GM19099 (cell line): ENCODE data around the gene RBFOX1.

Experiments used
- POLR2A ChIP-seq: IDR thresholded peaks from 3 replicates; pipeline ENCODE4 v1.6.1; 2011; ENCODE audit warnings: low read depth; ENCODE audit not compliant: insufficient read length; ENCODE audit errors: extremely low read depth

RBFOX1 gene

GRCh38 chr16:7332611-7333010, at the start of gene RBFOX1:
Gene RBFOX1 (plus strand): TSS chr16:7332845.
- TF ChIP-seq POLR2A, result no peak

- no peak for TF ChIP-seq POLR2A
Measured at GRCh38 chr16:7284780-7285179, 47.9 kb upstream of the RBFOX1 start.

GRCh38 chr16:7285520-7285919, 47.1 kb upstream of the RBFOX1 start:
- no peak for TF ChIP-seq POLR2A

- no peak for TF ChIP-seq POLR2A
Measured at GRCh38 chr16:7289299-7289698, 43.3 kb upstream of the RBFOX1 start.

- no peak for TF ChIP-seq POLR2A
Measured at GRCh38 chr16:7290682-7291081, 42.0 kb upstream of the RBFOX1 start.

GRCh38 chr16:7294020-7294419, 38.6 kb upstream of the RBFOX1 start:
- TF ChIP-seq POLR2A, result no peak

- TF ChIP-seq POLR2A, result no peak
Measured at GRCh38 chr16:7303052-7303610, 29.5 kb upstream of the RBFOX1 start.

- no peak for TF ChIP-seq POLR2A
Measured at GRCh38 chr16:7303660-7304200, 28.9 kb upstream of the RBFOX1 start.

- TF ChIP-seq POLR2A, result no peak
Measured at GRCh38 chr16:7304279-7304678, 28.4 kb upstream of the RBFOX1 start.

GRCh38 chr16:7304958-7305357, 27.7 kb upstream of the RBFOX1 start:
- no peak for TF ChIP-seq POLR2A

- no peak for TF ChIP-seq POLR2A
Measured at GRCh38 chr16:7313170-7313569, 19.5 kb upstream of the RBFOX1 start.

- no peak for TF ChIP-seq POLR2A
Measured at GRCh38 chr16:7314163-7314562, 18.5 kb upstream of the RBFOX1 start.

GRCh38 chr16:7315813-7316212, 16.8 kb upstream of the RBFOX1 start:
- TF ChIP-seq POLR2A, result no peak

- no peak for TF ChIP-seq POLR2A
Measured at GRCh38 chr16:7316281-7316888, 16.3 kb upstream of the RBFOX1 start.

- no peak for TF ChIP-seq POLR2A
Measured at GRCh38 chr16:7317982-7318381, 14.7 kb upstream of the RBFOX1 start.

GRCh38 chr16:7318686-7319085, 14.0 kb upstream of the RBFOX1 start:
- TF ChIP-seq POLR2A, result no peak

- TF ChIP-seq POLR2A, result no peak
Measured at GRCh38 chr16:7319514-7319913, 13.1 kb upstream of the RBFOX1 start.

GRCh38 chr16:7321661-7322060, 11.0 kb upstream of the RBFOX1 start:
- no peak for TF ChIP-seq POLR2A

GRCh38 chr16:7324321-7324720, 8.3 kb upstream of the RBFOX1 start:
- no peak for TF ChIP-seq POLR2A
